HepG2 (cell line): ENCODE data around the gene CLDN11. TPM values are rescaled to one million over a fixed set of nuclear protein-coding genes. Genes with fewer than 3 reads are reported as not detected.

Experiments used
- ATAC-seq: fragments of 200-7000 bp; cut with Tn5 transposase; 3 replicates; pipeline ENCODE4 v1.9.1; 2020; ENCODE audit warnings: mild to moderate bottlenecking, moderate library complexity
- BruUV-seq: library from RNA; stranded (reverse); fragments of 400-500 nt; replicated peaks from 2 replicates; lab custom pipeline; 2021; lab: Mats Ljungman, UMichigan
- CTCF ChIA-PET: fragments of 300-600 bp; formaldehyde crosslinking; extraction: SDS; loops from one replicate; lab custom pipeline; 2021; ENCODE audit warnings: low total read pairs, inconsistent platforms, low intra/inter-chr PET ratio; lab: Yijun Ruan, JAX
- POLR2A ChIA-PET: fragments of 350-600 bp; sonication (Branson Sonifier 250); formaldehyde crosslinking; loops from one replicate; lab custom pipeline; 2020; ENCODE audit warnings: antibody characterized with exemption, inconsistent platforms; lab: Yijun Ruan, JAX
- DNase-seq: peaks from one replicate; pipeline ENCODE4 v3.0.0-alpha.2; 2015; ENCODE audit warnings: low spot score
- FAIRE-seq: peaks from 3 replicates; lab custom pipeline; 2011; peaks lifted over from hg19 to GRCh38; lab: Jason Lieb, UNC
- H2AFZ ChIP-seq: one replicate; pipeline ENCODE4 v1.6.1; 2011; ENCODE audit warnings: low read length, inconsistent platforms
- H3K27ac ChIP-seq: fragments of 300-600 bp; 3 replicates; pipeline ENCODE4 v1.8.0; 2011; ENCODE audit warnings: mixed run types, mild to moderate bottlenecking, mixed read lengths, low read length, inconsistent platforms; ENCODE audit not compliant: insufficient read depth; ENCODE audit errors: extremely low read length
- H3K27me3 ChIP-seq, 2 experiments: fragments of 200-600 bp in 1 of 2; 2 replicates in 1 of 2; 3 replicates in 1 of 2; pipeline versions ENCODE4 v1.6.0 to v1.8.0; 2011; ENCODE audit warnings: low read length in 2 of 2, mild to moderate bottlenecking in 2 of 2, moderate library complexity in 2 of 2, inconsistent platforms in 1 of 2; ENCODE audit not compliant: insufficient read depth in 2 of 2, control insufficient read depth in 1 of 2
- H3K36me3 ChIP-seq, 2 experiments: fragments of 200-600 bp in 1 of 2; replicated peaks in 1 of 2; 2 replicates in 1 of 2; 3 replicates in 1 of 2; pipeline versions ENCODE4 v1.5.1 to v1.8.0; 2011; ENCODE audit warnings: low read length in 2 of 2, inconsistent platforms in 1 of 2; ENCODE audit not compliant: insufficient read depth in 2 of 2, control insufficient read depth in 1 of 2
- H3K4me1 ChIP-seq: 2 replicates; pipeline ENCODE4 v1.5.1; 2012; ENCODE audit warnings: low read length, inconsistent platforms; ENCODE audit not compliant: insufficient read depth
- H3K4me2 ChIP-seq: 2 replicates; pipeline ENCODE4 v1.6.0; 2011; ENCODE audit warnings: low read depth, low read length, inconsistent platforms
- H3K4me3 ChIP-seq, 3 experiments: fragments of 200-600 bp in 1 of 3; sonication (generic), shearing (Covaris generic) in 1 of 3; replicated peaks in 1 of 3; 2 replicates each; pipeline ENCODE4 v1.5.1; 2011 to 2016; ENCODE audit warnings: low read length in 3 of 3, inconsistent platforms in 2 of 3, low read depth in 2 of 3, mild to moderate bottlenecking in 2 of 3, control low read depth in 1 of 3, mixed read lengths in 1 of 3; ENCODE audit not compliant: insufficient read depth in 1 of 3
- H3K79me2 ChIP-seq: one replicate; pipeline ENCODE4 v1.6.1; 2011; ENCODE audit warnings: low read length, inconsistent platforms; ENCODE audit not compliant: insufficient read depth
- H3K9ac ChIP-seq: 2 replicates; pipeline ENCODE4 v1.6.0; 2011; ENCODE audit warnings: mild to moderate bottlenecking, low read depth, low read length, inconsistent platforms; ENCODE audit not compliant: insufficient read depth
- H3K9me3 ChIP-seq: 2 replicates; pipeline ENCODE4 v1.5.1; 2012; ENCODE audit warnings: mild to moderate bottlenecking, low read length
- H4K20me1 ChIP-seq: 2 replicates; pipeline ENCODE4 v1.6.0; 2011; ENCODE audit warnings: inconsistent platforms, mild to moderate bottlenecking, low read length, moderate library complexity; ENCODE audit not compliant: insufficient read depth
- FOXO1 ChIP-seq: sonication (generic); formaldehyde crosslinking; IDR thresholded peaks from 2 replicates; pipeline ENCODE4 v1.4.0; 2020; ENCODE audit warnings: missing genetic modification reagents
- GFI1 ChIP-seq: sonication (generic); formaldehyde crosslinking; IDR thresholded peaks from 2 replicates; pipeline ENCODE4 v1.5.0; 2020; ENCODE audit warnings: missing genetic modification reagents, mild to moderate bottlenecking, borderline replicate concordance
- HOXD1 ChIP-seq: sonication (generic); formaldehyde crosslinking; IDR thresholded peaks from 2 replicates; pipeline ENCODE4 v1.5.0; 2020; ENCODE audit warnings: missing genetic modification reagents
- NAIF1 ChIP-seq: sonication (generic); formaldehyde crosslinking; IDR thresholded peaks from 2 replicates; pipeline ENCODE4 v1.5.0; 2020; ENCODE audit warnings: mild to moderate bottlenecking, missing genetic modification reagents, borderline replicate concordance
- PPARG ChIP-seq: conservative IDR thresholded peaks from 2 replicates; pipeline ENCODE4 v1.6.1; 2016; ENCODE audit warnings: missing biosample characterization, missing genetic modification reagents
- SNAPC4 ChIP-seq: sonication (generic); formaldehyde crosslinking; IDR thresholded peaks from 2 replicates; pipeline ENCODE4 v1.4.0; 2020; ENCODE audit warnings: mild to moderate bottlenecking, missing genetic modification reagents
- SRY ChIP-seq: sonication (generic); formaldehyde crosslinking; IDR thresholded peaks from 2 replicates; pipeline ENCODE4 v1.8.0; 2022; ENCODE audit warnings: mild to moderate bottlenecking, missing genetic modification reagents
- ZBTB21 ChIP-seq: sonication (generic); formaldehyde crosslinking; IDR thresholded peaks from 2 replicates; pipeline ENCODE4 v1.4.0; 2020; ENCODE audit warnings: missing genetic modification reagents
- ZNF335 ChIP-seq: sonication (generic); formaldehyde crosslinking; IDR thresholded peaks from 2 replicates; pipeline ENCODE4 v1.4.0; 2020; ENCODE audit warnings: missing genetic modification reagents
- ZNF451 ChIP-seq: sonication (generic); formaldehyde crosslinking; IDR thresholded peaks from 2 replicates; pipeline ENCODE4 v1.5.0; 2020; ENCODE audit warnings: mild to moderate bottlenecking, missing genetic modification reagents
- ZNF550 ChIP-seq: sonication (generic); formaldehyde crosslinking; IDR thresholded peaks from 2 replicates; pipeline ENCODE4 v1.4.0; 2020; ENCODE audit warnings: mild to moderate bottlenecking, missing genetic modification reagents, borderline replicate concordance
- ZNF616 ChIP-seq: sonication (generic); formaldehyde crosslinking; IDR thresholded peaks from 2 replicates; pipeline ENCODE4 v1.5.0; 2020; ENCODE audit warnings: low read depth, mild to moderate bottlenecking, missing genetic modification reagents
- ZNF782 ChIP-seq: sonication (generic); formaldehyde crosslinking; IDR thresholded peaks from 2 replicates; pipeline ENCODE4 v1.4.0; 2020; ENCODE audit warnings: missing genetic modification reagents, mild to moderate bottlenecking, borderline replicate concordance
- WGBS: methylation state at CpG from one replicate; pipeline ENCODE4 v1.1.6; 2017; ENCODE audit warnings: low lambda C conversion rate; 5-methylcytosine and 5-hydroxymethylcytosine counted together
- in situ Hi-C: cut with HindIII; loops from 2 replicates; pipeline ENCODE4 v1.10.0; 2017; ENCODE audit warnings: low pct_unique_long_range_greater_than_20kb; ENCODE audit not compliant: extremely low pct_ligation_motif_present
- intact Hi-C: fragments of 100-400 bp; cut with micrococcal nuclease; formaldehyde crosslinking; loops from one replicate; pipeline ENCODE4 v1.10.0; 2022; ENCODE audit not compliant: unreplicated experiment
- polyA plus RNA-seq, 8 experiments: library from polyadenylated mRNA; depleted of rRNA in 3 of 8; stranded (reverse) in 7 of 8; unstranded in 1 of 8; fragments of >200 nt; fragmentation: Illumina TruSeq in 4 of 8; extraction: Trizol in 4 of 8; gene quantifications; 2 replicates each; pipeline versions ENCODE4 v1.2.1 to v1.2.3, GENCODE V29; 2011 to 2016; ENCODE audit warnings: low read depth in 4 of 8, missing spikeins in 1 of 8, mixed read lengths in 1 of 8; ENCODE audit not compliant: insufficient read depth in 1 of 8
- total RNA-seq, 5 experiments: library from RNA; depleted of rRNA; stranded (reverse); fragments of >200 nt; fragmentation: Illumina TruSeq; extraction: Trizol; gene quantifications; 2 replicates each; pipeline ENCODE4 v1.2.3, GENCODE V29; 2016; ENCODE audit warnings: low read depth in 1 of 5

CLDN11 gene
- total and polyA plus RNA-seq, 2 of the 13 experiments (the other 11 are each of a cell fraction or from before 2014, with no cell fraction given), result 4.2 to 4.9 TPM

- intact Hi-C loops, result no loop called here
Measured at GRCh38 chr3:170437176-170437575, 18.5 kb downstream of the CLDN11 start.

More at GRCh38 chr3:170437176-170437575, 18.5 kb downstream of the CLDN11 start:
- no peaks in the 10 kb centered on the region for H3K9me3 ChIP-seq
- no peaks in the 10 kb centered on the region; a peak in 1 of 5 replicates for H3K36me3 ChIP-seq
- in situ Hi-C loops, result no loop called here
- no peak overlapping the region for H3K9ac ChIP-seq
- H3K4me1 ChIP-seq, result peaks cover 16% of the 10 kb centered on the region
- DNase-seq (no peak), ATAC-seq (no peak), FAIRE-seq (no peak)
- 91% methylated on average over 4 of the region's 4 CpGs for WGBS
- no peaks in the 10 kb centered on the region for H3K79me2 ChIP-seq
- H4K20me1 ChIP-seq, result no peaks in the 10 kb centered on the region
- BruUV-seq, result no TSS peak
- CTCF ChIA-PET, result no interaction called here
- no peak for TF ChIP-seq ZNF335 (CRISPR knock-in tag)
- no peak for TF ChIP-seq NAIF1 (CRISPR knock-in tag)
- no peak for TF ChIP-seq HOXD1
- TF ChIP-seq SNAPC4, result no peak
- TF ChIP-seq FOXO1, result no peak
- TF ChIP-seq ZBTB21 (CRISPR knock-in tag), result no peak
- TF ChIP-seq ZNF451 (CRISPR knock-in tag), result no peak
- no peak for TF ChIP-seq SRY (CRISPR knock-in tag)
- TF ChIP-seq ZNF782 (CRISPR knock-in tag), result no peak
- no peak for TF ChIP-seq ZNF616 (CRISPR knock-in tag)
- TF ChIP-seq PPARG (CRISPR knock-in tag), result no peak
- no peak for TF ChIP-seq GFI1 (CRISPR knock-in tag)
- no peak for TF ChIP-seq ZNF550 (CRISPR knock-in tag)
- H3K4me2 ChIP-seq, result no peak overlapping the region
- peaks cover 3 to 6% of the 10 kb centered on the region in 2 experiments; a peak in 1 of 5 replicates for H3K27me3 ChIP-seq
- no peak overlapping the region for H3K27ac ChIP-seq
- POLR2A ChIA-PET, result interaction anchor here (1.4 kb wide), 1 partner anchor 12 kb away, joined by 4 read pairs; no protein-coding TSS in a partner anchor
- H3K4me3 ChIP-seq, result no peak overlapping the region
- H2AFZ ChIP-seq, result no peak overlapping the region
